Type B pancreatic cell (in vitro differentiated cells): ENCODE data around the gene FBRS. TPM values are rescaled to one million over a fixed set of nuclear protein-coding genes. Genes with fewer than 3 reads are reported as not detected.

Source experiments
- DNase-seq: peaks from one replicate; pipeline ENCODE4 v3.0.0; 2021; ENCODE audit warnings: mixed read lengths; ENCODE audit not compliant: unreplicated experiment; ENCODE audit errors: extremely low spot score
- H3K27ac Mint-ChIP-seq: 2 replicates; pipeline ENCODE4 v1.8.0; 2021; ENCODE audit warnings: mild to moderate bottlenecking, mixed read lengths
- H3K27me3 Mint-ChIP-seq: 2 replicates; pipeline ENCODE4 v1.8.0; 2021; ENCODE audit warnings: mixed read lengths
- H3K36me3 Mint-ChIP-seq: 2 replicates; pipeline ENCODE4 v1.8.0; 2021; ENCODE audit warnings: mixed read lengths
- H3K4me1 Mint-ChIP-seq: one replicate; pipeline ENCODE4 v1.8.0; 2021; ENCODE audit warnings: mixed read lengths; ENCODE audit not compliant: unreplicated experiment
- H3K4me3 Mint-ChIP-seq: 2 replicates; pipeline ENCODE4 v1.8.0; 2021; ENCODE audit warnings: mild to moderate bottlenecking, mixed read lengths
- H3K9me3 Mint-ChIP-seq: 2 replicates; pipeline ENCODE4 v1.8.0; 2021; ENCODE audit warnings: mixed read lengths
- CTCF ChIP-seq: fragments of 200-600 bp; sonication (generic); conservative IDR thresholded peaks from 2 replicates; pipeline ENCODE4 v1.5.0; 2021; ENCODE audit warnings: antibody characterized with exemption, mild to moderate bottlenecking
- total RNA-seq: library from RNA; stranded (reverse); gene quantifications from 2 replicates; pipeline ENCODE4 v1.2.1, GENCODE V29; 2021; ENCODE audit warnings: low replicate concordance

Gene FBRS
- total RNA-seq, 1 donor from 2014 or later, result 78.2 TPM

GRCh38 chr16:30664616-30665109 is 6.4 kb downstream of the FBRS start:
- TF ChIP-seq CTCF, result no peak
- H3K4me3 Mint-ChIP-seq, result peak overlapping the region; percentile 44
- H3K9me3 Mint-ChIP-seq, result no peaks in the 10 kb centered on the region
- peaks cover 11% of the 10 kb centered on the region for H3K36me3 Mint-ChIP-seq
- no peak overlapping the region for H3K27ac Mint-ChIP-seq
- DNase-seq, result no peak
- no peaks in the 10 kb centered on the region for H3K27me3 Mint-ChIP-seq
- H3K4me1 Mint-ChIP-seq, result peaks cover 25% of the 10 kb centered on the region

GRCh38 chr16:30665155-30665829 is 7.1 kb downstream of the FBRS start:
- no peak for TF ChIP-seq CTCF
- Mint-ChIP-seq H3K27me3 (no peaks in the 10 kb centered on the region), H3K4me1 (peaks cover 25% of the 10 kb centered on the region), H3K9me3 (no peaks in the 10 kb centered on the region), H3K36me3 (peaks cover 11% of the 10 kb centered on the region), H3K27ac (peak overlapping the region; percentile 31), H3K4me3 (peak overlapping the region; percentile 44)
- no peak for DNase-seq

DNA sequence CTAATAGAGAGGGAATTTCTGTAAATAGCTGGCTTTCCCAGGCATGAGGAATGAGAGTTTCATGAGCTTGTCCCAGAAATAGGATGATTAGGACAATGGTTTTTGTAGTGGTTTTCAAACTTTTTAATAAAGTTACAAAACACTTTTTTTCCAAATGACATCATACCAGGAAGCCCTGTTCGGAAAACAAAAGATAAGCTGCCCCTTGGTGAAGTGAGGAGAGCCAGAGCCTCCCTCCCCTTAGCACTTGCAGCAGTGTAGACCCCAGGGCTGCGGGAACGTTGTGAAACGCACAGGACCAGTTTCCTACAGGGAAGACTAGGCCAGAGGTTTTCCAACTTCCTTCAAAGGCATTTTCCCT is 7.6 kb downstream of the FBRS start:
- no peak for TF ChIP-seq CTCF
- no peaks in the 10 kb centered on the region for H3K9me3 Mint-ChIP-seq
- peaks cover 20% of the 10 kb centered on the region for H3K4me1 Mint-ChIP-seq
- no peak overlapping the region for H3K4me3 Mint-ChIP-seq
- H3K27ac Mint-ChIP-seq, result peak overlapping the region; percentile 31
- no peak for DNase-seq
- H3K36me3 Mint-ChIP-seq, result peaks cover 13% of the 10 kb centered on the region
- H3K27me3 Mint-ChIP-seq, result no peaks in the 10 kb centered on the region

- Mint-ChIP-seq H3K4me3 (no peak overlapping the region), H3K36me3 (peaks cover 16% of the 10 kb centered on the region), H3K27ac (no peak overlapping the region), H3K27me3 (no peaks in the 10 kb centered on the region), H3K4me1 (peaks cover 13% of the 10 kb centered on the region), H3K9me3 (no peaks in the 10 kb centered on the region)
- no peak for TF ChIP-seq CTCF
- no peak for DNase-seq
Measured at GRCh38 chr16:30666681-30667080, 8.4 kb downstream of the FBRS start.

GRCh38 chr16:30667361-30667905 is 9.2 kb downstream of the FBRS start:
- H3K9me3 Mint-ChIP-seq, result no peaks in the 10 kb centered on the region
- peaks cover 10% of the 10 kb centered on the region for H3K4me1 Mint-ChIP-seq
- H3K27me3 Mint-ChIP-seq, result no peaks in the 10 kb centered on the region
- H3K36me3 Mint-ChIP-seq, result peaks cover 20% of the 10 kb centered on the region
- H3K4me3 Mint-ChIP-seq, result no peak overlapping the region
- H3K27ac Mint-ChIP-seq, result peak overlapping the region; percentile 59
- no peak for DNase-seq
- no peak for TF ChIP-seq CTCF
